Liver (tissue), 9 donors: ENCODE measurements around the gene SYCE3. TPM values are rescaled to one million over a fixed set of nuclear protein-coding genes. Genes with fewer than 3 reads are reported as not detected.

Experiments used
- DNase-seq: peaks from one replicate; pipeline ENCODE4 v3.0.0-alpha.2; 2017; ENCODE audit warnings: low spot score
- H3K27ac ChIP-seq, 2 donors: one replicate each; pipeline ENCODE4 v1.7.0; 2013; ENCODE audit warnings: inconsistent platforms in 2 of 2, low read length in 2 of 2, control low read depth in 1 of 2, low read depth in 1 of 2, mild to moderate bottlenecking in 1 of 2
- H3K27me3 ChIP-seq, 4 donors: one replicate each; pipeline versions ENCODE4 v1.6.1 to v1.7.0; 2013; ENCODE audit warnings: low read length in 3 of 4, inconsistent platforms in 1 of 4, mild to moderate bottlenecking in 1 of 4, moderate library complexity in 1 of 4; ENCODE audit not compliant: control insufficient read depth in 4 of 4, insufficient read depth in 4 of 4
- H3K36me3 ChIP-seq, 4 donors: one replicate each; pipeline versions ENCODE4 v1.6.1 to v1.7.0; 2013; ENCODE audit warnings: low read length in 3 of 4, mild to moderate bottlenecking in 3 of 4, low read depth in 1 of 4, moderate library complexity in 1 of 4; ENCODE audit not compliant: control insufficient read depth in 4 of 4, insufficient read depth in 3 of 4
- H3K4me1 ChIP-seq, 4 donors: one replicate each; pipeline versions ENCODE4 v1.6.1 to v1.7.0; 2013; ENCODE audit warnings: low read length in 3 of 4, mild to moderate bottlenecking in 3 of 4, moderate library complexity in 1 of 4; ENCODE audit not compliant: control insufficient read depth in 4 of 4, insufficient read depth in 4 of 4
- H3K4me3 ChIP-seq, 3 donors: one replicate each; pipeline versions ENCODE4 v1.6.1 to v1.7.0; 2013; ENCODE audit warnings: low read length in 3 of 3, control low read depth in 1 of 3, low read depth in 1 of 3, mild to moderate bottlenecking in 1 of 3
- H3K9ac ChIP-seq, 2 donors: one replicate each; pipeline ENCODE4 v1.7.0; 2013; ENCODE audit warnings: low read length in 2 of 2, mild to moderate bottlenecking in 2 of 2, moderate library complexity in 2 of 2, control low read depth in 1 of 2, low read depth in 1 of 2
- H3K9me3 ChIP-seq, 4 donors: one replicate each; pipeline versions ENCODE4 v1.6.1 to v1.7.0; 2013; ENCODE audit warnings: low read length in 3 of 4; ENCODE audit not compliant: control insufficient read depth in 4 of 4
- CTCF ChIP-seq: fragments of 150-350 bp; IDR thresholded peaks from 2 replicates; pipeline ENCODE4 v1.5.1; 2017; ENCODE audit warnings: improper control_type of control experiment, low read depth, low read length; ENCODE audit not compliant: missing input control
- EGR1 ChIP-seq, 2 donors: IDR thresholded peaks; 2 replicates each; pipeline ENCODE4 v1.6.1; 2016 to 2018; ENCODE audit warnings: antibody characterized with exemption in 2 of 2, low read depth in 2 of 2
- HNF4A ChIP-seq, 2 donors: conservative IDR thresholded peaks; 2 replicates each; pipeline ENCODE4 v1.6.1; 2016; ENCODE audit warnings: antibody characterized with exemption in 2 of 2, mild to moderate bottlenecking in 2 of 2
- JUND ChIP-seq, 2 donors: IDR thresholded peaks; 2 replicates each; pipeline ENCODE4 v1.6.1; 2016; ENCODE audit warnings: antibody characterized with exemption in 2 of 2
- RAD21 ChIP-seq, 2 donors: IDR thresholded peaks; 2 replicates each; pipeline ENCODE4 v1.6.1; 2016; ENCODE audit warnings: antibody characterized with exemption in 2 of 2, mild to moderate bottlenecking in 2 of 2
- RXRA ChIP-seq, 2 donors: IDR thresholded peaks; 2 replicates each; pipeline ENCODE4 v1.6.1; 2017 to 2018; ENCODE audit warnings: antibody characterized with exemption in 2 of 2, mild to moderate bottlenecking in 1 of 2
- SP1 ChIP-seq: IDR thresholded peaks from 2 replicates; pipeline ENCODE4 v1.6.1; 2018; ENCODE audit warnings: antibody characterized with exemption, mild to moderate bottlenecking
- TAF1 ChIP-seq: conservative IDR thresholded peaks from 2 replicates; pipeline ENCODE4 v1.6.1; 2016; ENCODE audit warnings: antibody characterized with exemption, mild to moderate bottlenecking
- YY1 ChIP-seq: IDR thresholded peaks from 2 replicates; pipeline ENCODE4 v1.6.1; 2016; ENCODE audit warnings: antibody characterized with exemption, mild to moderate bottlenecking
- ZBTB33 ChIP-seq: IDR thresholded peaks from 2 replicates; pipeline ENCODE4 v1.6.1; 2016; ENCODE audit warnings: antibody characterized with exemption
- WGBS: extraction: QIAGEN DNeasy Blood & Tissue Kit; methylation state at CpG from one replicate; pipeline ENCODE4 v1.1.7; 2013; 5-methylcytosine and 5-hydroxymethylcytosine counted together
- polyA plus RNA-seq, 2 donors: library from polyadenylated mRNA; stranded (reverse) in 1 of 2; unstranded in 1 of 2; fragments of 200-250 nt in 1 of 2; fragments of >200 nt in 1 of 2; fragmentation: Nextera tagmentation in 1 of 2; extraction: Ambion mirVana in 1 of 2; gene quantifications; one replicate each; pipeline versions ENCODE4 v1.2.1 to v1.2.3, GENCODE V29; 2013 to 2015
- total RNA-seq, 2 donors: library from RNA; depleted of rRNA; stranded (reverse); fragments of >200 nt; gene quantifications; one replicate each; pipeline ENCODE4 v1.2.3, GENCODE V29; 2014
- donor health status: healthy.
- donor health status: healthy.
- donor health status: healthy.
- donor health status: healthy.
- donor health status: healthy.

The SYCE3 gene
- total and polyA plus RNA-seq, 4 donors: 0.45 to 2.2 TPM; not detected in 2

GRCh38 chr22:50526834-50527801 lies 35.6 kb downstream of the SYCE3 start:
- TF ChIP-seq EGR1 (IDR thresholded peaks at IDR 0.05; ENCODE audit: low read depth in 2 of 2): no peak
- no peak for TF ChIP-seq JUND (IDR thresholded peaks at IDR 0.05)
- TF ChIP-seq RXRA (IDR thresholded peaks at IDR 0.05): peak; percentile 66 to 69
- TF ChIP-seq ZBTB33: no peak
- TF ChIP-seq CTCF: no peak
- no peak for TF ChIP-seq TAF1
- peak; percentile 21 to 47 for TF ChIP-seq HNF4A (conservative IDR thresholded peaks at IDR 0.05)
- peak; percentile 45 for TF ChIP-seq YY1
- TF ChIP-seq SP1: no peak
- no peak for TF ChIP-seq RAD21 (IDR thresholded peaks at IDR 0.05)
- peaks cover 13 to 62% (median 31%) of the 10 kb centered on the region in 4 donors for H3K4me1 ChIP-seq
- peak overlapping the region in 1 of 2 donors; percentile 59 for H3K9ac ChIP-seq

GRCh38 chr22:50526108-50526833 lies 36.4 kb downstream of the SYCE3 start:
- Histone ChIP-seq H3K4me1 (peaks cover 13 to 61% (median 31%) of the 10 kb centered on the region in 4 donors), H3K9me3 (no peaks in the 10 kb centered on the region), H3K27ac (peak overlapping the region; percentile 92 to 96), H3K9ac (peak overlapping the region; percentile 17 to 59), H3K36me3 (peaks cover 9 to 25% (median 11%) of the 10 kb centered on the region in 4 donors), H3K4me3 (peak overlapping the region; percentile 44 to 77 (median 73)), H3K27me3 (no peaks in the 10 kb centered on the region)
- no peak for TF ChIP-seq RXRA (IDR thresholded peaks at IDR 0.05)
- TF ChIP-seq CTCF: peak; percentile 51
- no peak for TF ChIP-seq RAD21 (IDR thresholded peaks at IDR 0.05)
- no peak for TF ChIP-seq TAF1
- WGBS: under 1% methylated on average over 77 of the region's 77 CpGs
- DNase-seq: peak; percentile 78

More at GRCh38 chr22:50526834-50527801, 35.6 kb downstream of the SYCE3 start:
- H3K9me3 ChIP-seq: no peaks in the 10 kb centered on the region
- H3K27ac ChIP-seq: peak overlapping the region; percentile 92 to 96
- H3K27me3 ChIP-seq: no peaks in the 10 kb centered on the region
- peak overlapping the region; percentile 20 to 77 (median 73) for H3K4me3 ChIP-seq
- H3K36me3 ChIP-seq: peaks cover 7 to 17% (median 10%) of the 10 kb centered on the region in 4 donors
- DNase-seq: peak; percentile 56
- WGBS: 43% methylated on average over 29 of the region's 29 CpGs
